HG03469 (cell line): Measurements from ENCODE around the gene CASZ1.

Experiments
- ATAC-seq: cut with Tn5 transposase; IDR thresholded peaks from one replicate; pipeline ENCODE4 v1.9.1; 2021; ENCODE audit warnings: mild to moderate bottlenecking, moderate library complexity, moderate number of reproducible peaks; ENCODE audit not compliant: unreplicated experiment

Gene CASZ1

DNA sequence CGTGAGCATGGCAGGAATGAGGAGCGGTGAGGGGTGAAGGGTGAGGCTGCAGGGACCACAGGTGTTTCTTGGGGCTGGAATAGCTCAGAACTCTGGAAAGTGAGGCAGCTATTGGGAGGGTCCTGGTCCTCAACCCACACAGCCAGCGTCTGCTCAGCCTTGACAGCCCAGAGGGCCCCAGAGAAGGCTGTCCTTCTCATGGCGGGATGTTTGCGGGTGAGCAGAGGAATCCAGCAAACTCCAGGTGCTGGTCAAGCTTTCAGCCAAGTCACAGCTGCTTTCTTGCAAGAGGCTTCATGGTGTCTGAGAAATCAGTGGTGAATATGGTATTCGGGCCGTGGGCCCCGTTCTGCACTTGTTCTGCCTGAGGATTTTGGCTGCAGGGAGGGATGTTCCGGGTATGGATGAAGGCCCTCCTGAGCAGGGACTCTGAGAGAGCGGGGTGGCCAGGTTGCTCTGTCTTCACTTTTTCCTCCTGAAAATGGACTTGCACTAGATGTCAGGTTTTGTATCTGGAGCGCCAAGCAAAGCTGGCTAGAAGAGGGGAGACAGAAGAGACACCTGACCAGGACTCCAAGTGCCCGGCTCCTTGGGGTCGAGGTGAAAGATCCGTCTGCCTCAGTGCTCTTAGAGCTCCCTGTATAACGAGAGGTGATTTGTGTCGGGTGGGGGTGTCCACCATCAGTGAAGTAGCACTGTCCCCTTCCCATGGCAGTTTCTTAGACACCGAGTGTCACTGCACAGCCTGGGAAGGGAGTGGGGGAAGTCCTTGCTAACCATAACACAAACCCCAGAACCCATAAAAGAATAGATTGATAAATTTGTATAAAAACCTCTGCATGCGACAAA is 181.8 kb downstream of the CASZ1 start:
- no peak for ATAC-seq

- no peak for ATAC-seq
These were observed 182.6 kb downstream of the CASZ1 start for GRCh38 chr1:10613861-10614260.

DNA sequence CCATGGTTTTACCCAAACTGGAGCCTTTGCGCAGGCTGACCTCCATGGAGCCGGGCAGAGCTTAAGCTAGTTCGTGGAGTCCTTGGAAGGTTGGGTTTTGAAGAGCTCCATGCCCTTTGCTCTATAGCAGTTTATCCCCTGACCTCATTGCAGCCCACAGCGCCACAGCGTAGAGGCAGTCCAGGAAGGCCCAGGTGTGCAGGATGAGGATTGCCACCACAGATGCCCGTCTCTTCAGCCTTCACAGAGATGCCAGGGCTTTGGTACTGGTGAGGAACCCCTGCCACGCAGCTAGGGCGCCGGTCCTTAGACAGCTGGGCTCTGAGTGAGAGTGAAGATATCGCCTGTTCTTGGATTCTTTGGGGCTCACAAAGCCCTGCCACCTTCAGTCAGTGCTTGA is 183.1 kb downstream of the CASZ1 start:
- ATAC-seq: no peak

- ATAC-seq: no peak
These were observed 183.8 kb downstream of the CASZ1 start for GRCh38 chr1:10612436-10613160.

DNA sequence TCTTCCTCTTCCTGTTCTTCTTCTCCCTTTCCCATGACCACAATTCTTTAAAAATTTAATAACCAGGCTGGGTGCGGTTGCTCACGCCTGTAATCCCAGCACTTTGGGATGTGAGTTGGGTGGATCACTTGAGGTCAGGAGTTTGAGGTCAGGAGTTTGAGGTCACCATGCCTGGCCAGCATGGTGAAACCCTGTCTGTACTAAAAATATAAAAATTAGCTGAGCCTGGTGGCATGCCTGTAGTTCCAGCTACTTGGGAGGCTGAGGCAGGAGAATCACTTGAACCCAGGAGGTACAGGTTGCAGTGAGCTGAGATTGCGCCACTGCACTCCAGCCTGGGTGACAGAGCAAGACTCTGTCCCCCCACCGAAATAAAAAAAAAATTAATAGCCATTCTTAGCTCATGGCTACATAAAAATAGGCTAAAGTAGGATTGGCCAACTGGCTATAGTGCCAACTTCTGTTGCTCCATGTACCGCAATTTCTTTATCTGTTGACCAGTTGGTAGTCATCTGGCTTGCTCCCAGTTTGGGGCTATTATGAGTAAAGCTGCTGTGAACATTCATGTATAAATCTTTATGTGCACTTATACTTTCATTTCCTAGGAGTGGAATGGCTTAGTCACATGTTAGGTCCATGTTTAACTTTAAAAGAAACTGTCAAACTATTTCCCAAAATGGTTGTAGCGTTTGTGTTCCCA is 185.4 kb downstream of the CASZ1 start:
- ATAC-seq: no peak

GRCh38 chr1:10608690-10609089 is 187.8 kb downstream of the CASZ1 start:
- ATAC-seq: no peak

DNA sequence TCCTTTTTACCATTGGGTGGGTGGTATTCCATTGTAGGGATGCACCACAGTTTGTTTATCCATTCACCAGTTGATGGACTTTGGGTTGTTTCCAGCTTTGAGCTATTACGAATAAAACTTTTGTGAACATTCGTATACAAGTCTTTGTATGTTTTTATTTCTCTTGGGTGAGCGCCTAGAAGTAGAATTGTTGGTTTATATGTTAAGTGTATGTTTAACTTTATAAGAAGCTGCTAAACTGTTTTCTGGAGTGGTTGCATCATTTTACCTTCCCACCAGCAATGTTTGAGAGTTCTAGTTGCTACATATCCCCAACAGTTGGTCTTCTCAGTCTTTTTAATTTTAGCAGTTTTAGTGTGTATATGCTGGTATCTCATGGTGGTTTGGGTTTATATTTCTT is 189.2 kb downstream of the CASZ1 start:
- no peak for ATAC-seq

DNA sequence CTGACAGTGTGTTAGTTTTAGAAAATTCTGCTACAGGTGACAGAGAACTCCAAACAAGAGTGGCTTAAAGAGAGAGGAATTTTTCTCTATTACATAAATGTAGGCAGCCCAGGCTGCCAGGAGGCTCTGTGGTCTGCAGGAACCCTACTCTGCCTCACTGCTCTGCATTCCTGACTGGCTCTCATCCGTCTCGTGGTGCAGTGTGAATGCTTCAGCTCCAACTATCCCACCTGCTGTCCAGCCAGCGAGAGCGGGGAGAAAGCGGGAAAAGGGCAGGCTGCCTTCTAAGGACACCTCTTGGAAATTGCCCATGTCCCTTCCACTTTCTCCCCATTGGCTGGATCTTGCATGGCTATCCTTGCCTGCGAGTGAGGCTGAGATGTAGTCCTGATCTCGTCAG is 190.4 kb downstream of the CASZ1 start:
- no peak for ATAC-seq

DNA sequence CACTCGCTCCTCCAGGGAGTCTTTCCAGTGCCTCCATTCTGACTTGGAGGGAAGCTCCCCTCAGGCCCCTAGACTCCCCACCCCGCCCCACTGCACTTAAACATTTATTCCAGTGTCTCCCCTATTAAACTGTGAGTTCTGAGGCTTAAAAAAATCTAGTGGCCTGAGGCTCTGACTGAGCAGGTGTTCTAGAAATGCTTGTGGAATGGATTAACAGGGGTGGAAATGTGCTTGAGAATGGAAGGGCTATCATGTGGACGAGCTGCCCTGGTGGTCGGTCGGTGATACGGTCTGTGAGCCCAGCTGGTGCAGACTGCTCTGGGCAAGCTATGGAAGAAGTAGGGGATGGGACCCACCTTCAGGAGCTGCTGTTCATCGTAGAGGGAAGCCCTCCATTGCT is 191.5 kb downstream of the CASZ1 start:
- no peak for ATAC-seq

- ATAC-seq: no peak
These were observed 193.5 kb downstream of the CASZ1 start for GRCh38 chr1:10602936-10603335.

DNA sequence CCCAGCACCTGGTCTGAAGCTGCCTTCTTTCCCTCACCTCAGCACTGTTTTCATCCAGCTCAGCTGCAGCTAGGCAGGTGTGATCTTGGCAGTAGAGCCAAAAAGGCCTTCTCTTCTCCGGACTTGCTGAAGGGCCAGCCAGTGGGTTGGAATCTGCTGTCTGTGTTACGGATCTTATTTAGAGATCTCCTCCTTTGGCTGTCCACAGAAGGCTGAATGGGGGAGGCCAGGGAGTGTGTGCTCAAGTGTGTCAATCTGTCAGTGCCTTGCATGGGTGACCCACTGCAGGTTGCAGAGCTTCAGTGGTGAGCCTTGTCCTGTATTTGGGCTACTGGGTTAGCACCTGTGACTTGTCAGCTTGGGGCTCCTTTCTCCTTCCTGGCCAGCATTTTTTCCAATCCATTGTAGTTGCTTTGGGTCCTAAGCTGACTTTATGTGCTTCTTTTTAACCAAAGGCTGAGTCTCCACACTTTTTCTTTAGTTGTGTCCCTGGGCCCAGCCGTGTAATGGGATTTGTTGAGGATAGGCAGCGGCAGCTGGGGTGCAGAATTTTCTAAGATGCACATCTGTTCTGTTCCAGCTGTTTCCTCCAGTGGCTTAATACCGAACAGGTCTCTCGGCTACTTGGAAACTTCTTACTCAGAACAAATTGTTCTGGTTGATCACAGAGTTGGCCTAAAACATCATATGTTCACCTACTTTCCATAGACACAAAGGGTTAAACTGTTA is 194.9 kb downstream of the CASZ1 start:
- no peak for ATAC-seq

DNA sequence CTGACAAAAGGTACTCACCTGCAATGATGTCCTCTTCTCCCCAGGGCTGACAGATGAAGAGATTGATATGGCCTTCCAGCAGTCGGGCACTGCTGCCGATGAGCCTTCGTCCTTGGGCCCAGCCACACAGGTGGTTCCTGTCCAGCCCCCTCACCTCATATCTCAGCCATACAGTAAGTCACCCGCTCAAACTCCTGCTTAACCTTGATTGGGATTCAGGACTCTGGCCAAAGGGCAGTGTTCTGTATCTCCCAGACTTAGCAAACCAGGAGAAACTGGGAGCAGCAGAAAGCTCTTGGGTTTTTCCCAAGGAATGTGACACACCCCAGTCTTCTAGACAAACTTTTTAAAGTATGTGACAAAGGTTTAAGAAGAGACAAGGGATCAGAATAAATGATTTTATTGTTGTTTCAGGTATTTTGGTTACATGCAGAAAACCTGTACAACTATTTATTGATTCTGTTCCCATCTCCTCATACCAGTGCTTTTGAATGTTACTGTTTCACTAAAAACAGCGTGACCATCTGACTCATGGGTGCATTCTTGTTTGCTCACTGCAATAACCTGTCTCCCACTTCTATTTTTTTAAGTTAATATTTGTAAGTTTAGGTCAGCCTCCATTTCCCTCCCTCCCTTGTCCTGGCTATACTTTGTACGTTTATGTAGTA is 197.1 kb downstream of the CASZ1 start:
- no peak for ATAC-seq

DNA sequence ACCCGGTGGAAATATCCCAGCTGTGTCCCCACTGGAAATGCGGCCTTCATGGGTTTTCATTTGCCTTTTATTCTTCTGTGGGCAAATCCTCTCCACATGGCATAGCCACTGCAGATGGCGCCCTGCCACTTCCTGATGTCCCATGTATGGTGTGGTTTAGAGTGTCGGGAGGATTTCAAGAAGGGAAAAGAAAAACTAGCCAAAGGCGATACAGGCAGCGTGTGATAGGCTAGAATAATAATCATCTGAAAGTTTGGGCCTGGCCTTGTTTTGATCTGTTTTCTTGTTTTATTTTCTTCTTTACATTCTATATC is 198.1 kb downstream of the CASZ1 start:
- no peak for ATAC-seq

DNA sequence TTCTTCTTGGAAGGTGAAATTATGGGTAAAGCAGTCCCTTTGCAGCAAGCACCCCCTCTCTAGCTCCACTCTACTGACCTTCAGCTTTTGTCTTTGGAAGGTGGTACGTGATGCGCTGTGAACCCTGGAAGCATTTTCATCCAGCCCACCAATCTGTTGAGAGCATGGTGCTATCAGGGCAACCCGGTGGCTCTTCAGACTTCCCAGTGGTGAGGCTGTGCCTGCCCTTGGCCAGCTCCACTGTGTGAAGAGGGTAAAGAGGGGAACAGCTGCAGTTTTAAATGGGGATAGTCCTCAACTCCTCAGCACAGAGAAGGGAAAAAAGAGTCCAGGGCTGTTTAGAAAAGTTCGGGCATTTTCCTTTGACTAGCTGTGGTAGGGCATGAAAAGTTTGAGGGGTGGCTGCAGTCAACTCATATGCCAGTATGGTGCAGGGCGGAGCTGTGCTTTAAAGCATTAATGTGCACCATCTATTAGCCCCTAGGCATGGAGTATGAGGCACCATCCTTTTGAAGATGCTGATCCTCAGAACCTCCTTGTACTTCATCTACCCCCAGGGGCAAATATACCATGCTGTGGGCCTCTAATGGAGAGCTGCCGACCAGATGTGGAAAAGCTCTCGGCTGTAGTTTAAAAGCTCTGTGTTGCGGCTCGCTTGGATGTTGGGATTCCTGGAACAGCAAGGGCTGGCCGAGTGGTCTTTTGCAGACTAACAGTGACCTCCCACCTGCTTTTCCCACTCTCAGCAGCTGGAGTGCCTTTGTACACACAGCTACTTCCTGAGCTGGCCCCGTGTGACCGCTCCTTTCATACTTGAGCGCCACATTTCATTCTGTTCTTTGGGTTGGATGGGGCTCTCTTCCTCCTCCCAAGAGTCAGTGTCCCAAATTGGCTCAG is 198.7 kb downstream of the CASZ1 start:
- ATAC-seq: no peak

DNA sequence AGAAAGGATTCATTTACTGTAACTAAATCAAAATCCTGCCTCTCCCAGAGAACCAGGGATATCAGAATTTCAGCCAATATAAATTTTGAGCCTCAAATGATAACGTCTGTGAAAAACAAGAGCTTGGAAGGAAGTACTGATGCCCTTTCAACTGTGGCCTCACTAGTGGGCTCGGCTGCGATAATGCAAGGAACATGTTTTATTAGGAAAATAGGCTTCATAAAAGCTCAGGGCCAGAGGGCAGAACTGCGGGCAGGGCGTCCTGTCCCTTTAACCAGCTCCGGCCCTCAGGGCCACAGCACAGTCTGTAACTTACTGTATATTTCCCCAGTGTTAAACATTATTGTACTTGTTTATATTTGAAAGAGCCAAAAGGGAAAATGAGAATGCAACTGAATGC is 199.7 kb downstream of the CASZ1 start:
- no peak for ATAC-seq

- no peak for ATAC-seq
These were observed 201.7 kb downstream of the CASZ1 start for GRCh38 chr1:10594595-10595223.

DNA sequence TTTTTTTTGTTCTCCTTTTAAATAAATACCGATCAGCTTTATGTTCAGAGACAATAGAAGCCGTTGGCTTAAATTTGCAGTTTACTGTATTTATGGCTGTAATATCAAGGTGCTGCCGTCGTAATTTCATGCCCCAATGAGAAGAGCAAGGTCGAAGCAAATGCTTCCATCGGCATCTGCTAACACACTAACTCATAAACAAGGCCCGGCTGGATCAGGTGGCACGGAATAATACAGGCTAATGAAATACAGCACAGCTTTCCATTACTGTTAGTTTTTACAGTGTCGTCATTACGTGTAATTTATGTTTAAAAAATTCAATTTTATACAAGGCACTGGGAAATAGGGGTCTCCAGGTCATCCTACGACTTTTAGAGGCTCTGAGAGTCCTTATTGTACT is 202.7 kb downstream of the CASZ1 start:
- ATAC-seq: no peak

GRCh38 chr1:10592373-10592772 is 204.1 kb downstream of the CASZ1 start:
- ATAC-seq: no peak

GRCh38 chr1:10591010-10591409 is 205.4 kb downstream of the CASZ1 start:
- no peak for ATAC-seq
